HG03469 (cell line): Measurements from ENCODE around the gene UBA5.

Experiments
- ATAC-seq: cut with Tn5 transposase; IDR thresholded peaks from one replicate; pipeline ENCODE4 v1.9.1; 2021; ENCODE audit warnings: mild to moderate bottlenecking, moderate library complexity, moderate number of reproducible peaks; ENCODE audit not compliant: unreplicated experiment

UBA5 gene

GRCh38 chr3:132713977-132714727 lies 54.0 kb downstream of the UBA5 start:
- ATAC-seq = no peak

- ATAC-seq = no peak
Observed at GRCh38 chr3:132716372-132716771, 56.2 kb downstream of the UBA5 start.

- ATAC-seq = no peak
Observed at GRCh38 chr3:132720228-132720627, 60.1 kb downstream of the UBA5 start.

GRCh38 chr3:132721479-132722164 lies 61.5 kb downstream of the UBA5 start:
- no peak for ATAC-seq

GRCh38 chr3:132722165-132723023 lies 62.3 kb downstream of the UBA5 start, which contains the start of gene NPHP3:
NPHP3 (minus strand) TSS chr3:132722409; CDS start chr3:132722355, 54 bp downstream.
- ATAC-seq = peak; percentile 67

- no peak for ATAC-seq
Observed at GRCh38 chr3:132723024-132723950, 63.2 kb downstream of the UBA5 start.

- no peak for ATAC-seq
Observed at GRCh38 chr3:132726341-132726823, 66.3 kb downstream of the UBA5 start.
